ENCODE data around the gene NUBP2. TPM values are rescaled to one million over a fixed set of nuclear protein-coding genes. Genes with fewer than 3 reads are reported as not detected.

NUBP2 gene
- total and polyA plus RNA-seq, 10 of the 15 experiments (the other 5 are each of a cell fraction or from before 2014, with no cell fraction given), result 1.9 to 129 (median 51.7) TPM

DNA sequence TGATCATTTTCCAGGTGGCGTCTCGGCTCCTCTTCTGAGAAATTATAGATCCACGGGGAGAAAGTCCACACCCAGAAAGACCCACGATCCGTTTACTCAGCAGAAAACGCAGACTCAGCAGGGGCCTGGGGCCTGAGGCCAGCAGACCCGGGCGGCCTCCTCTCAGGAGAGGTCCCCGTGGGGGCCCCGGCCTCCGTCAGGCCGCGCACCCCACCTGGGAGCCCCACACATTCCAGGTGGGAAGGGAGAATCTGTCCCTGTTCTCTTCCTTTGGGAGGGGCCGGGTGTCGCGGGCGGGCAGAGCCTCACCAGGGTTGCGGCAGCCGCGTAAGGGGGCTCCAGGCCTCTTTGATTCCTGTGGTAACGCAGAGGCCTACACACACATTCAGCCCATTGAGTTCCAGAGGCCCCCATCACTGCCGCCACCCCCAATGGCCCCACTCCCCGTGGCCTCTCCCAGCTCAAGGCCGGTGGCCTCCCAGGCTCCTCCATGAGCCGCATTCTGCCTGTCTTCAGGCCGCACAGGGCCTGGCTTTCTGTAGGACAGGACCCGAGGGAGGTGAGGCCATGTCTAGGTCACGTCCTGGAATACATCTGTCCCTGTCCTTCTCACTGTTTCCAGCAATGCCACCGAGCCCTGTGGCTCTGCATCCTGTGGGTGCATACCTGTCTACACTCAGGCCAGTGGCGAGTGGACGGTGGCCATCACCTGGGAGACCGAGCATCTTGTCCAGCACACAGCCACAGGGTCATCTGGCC lies 12.3 kb downstream of the NUBP2 start:
- in situ Hi-C loops (cut with MboI), result no loop called here
- no TSS peak for BruUV-seq (replicated peaks)
- no peak for DNase-seq (ENCODE audit: low read depth, low spot score)
- TF ChIP-seq CHD4 (IDR thresholded peaks at IDR 0.05) (no peak), ZNF592 (IDR thresholded peaks at IDR 0.05) (no peak), SMAD5 (IDR thresholded peaks at IDR 0.05; ENCODE audit: low read depth) (no peak), HCFC1 (IDR thresholded peaks at IDR 0.05; ENCODE audit: low read length) (no peak), SIN3A (IDR thresholded peaks at IDR 0.05; ENCODE audit: low read depth, low read length) (no peak), LARP7 (IDR thresholded peaks at IDR 0.05) (no peak), ZNF622 (IDR thresholded peaks at IDR 0.05) (no peak), ZNF217 (IDR thresholded peaks at IDR 0.05) (no peak)
- TF ChIP-seq, protein P1, sequence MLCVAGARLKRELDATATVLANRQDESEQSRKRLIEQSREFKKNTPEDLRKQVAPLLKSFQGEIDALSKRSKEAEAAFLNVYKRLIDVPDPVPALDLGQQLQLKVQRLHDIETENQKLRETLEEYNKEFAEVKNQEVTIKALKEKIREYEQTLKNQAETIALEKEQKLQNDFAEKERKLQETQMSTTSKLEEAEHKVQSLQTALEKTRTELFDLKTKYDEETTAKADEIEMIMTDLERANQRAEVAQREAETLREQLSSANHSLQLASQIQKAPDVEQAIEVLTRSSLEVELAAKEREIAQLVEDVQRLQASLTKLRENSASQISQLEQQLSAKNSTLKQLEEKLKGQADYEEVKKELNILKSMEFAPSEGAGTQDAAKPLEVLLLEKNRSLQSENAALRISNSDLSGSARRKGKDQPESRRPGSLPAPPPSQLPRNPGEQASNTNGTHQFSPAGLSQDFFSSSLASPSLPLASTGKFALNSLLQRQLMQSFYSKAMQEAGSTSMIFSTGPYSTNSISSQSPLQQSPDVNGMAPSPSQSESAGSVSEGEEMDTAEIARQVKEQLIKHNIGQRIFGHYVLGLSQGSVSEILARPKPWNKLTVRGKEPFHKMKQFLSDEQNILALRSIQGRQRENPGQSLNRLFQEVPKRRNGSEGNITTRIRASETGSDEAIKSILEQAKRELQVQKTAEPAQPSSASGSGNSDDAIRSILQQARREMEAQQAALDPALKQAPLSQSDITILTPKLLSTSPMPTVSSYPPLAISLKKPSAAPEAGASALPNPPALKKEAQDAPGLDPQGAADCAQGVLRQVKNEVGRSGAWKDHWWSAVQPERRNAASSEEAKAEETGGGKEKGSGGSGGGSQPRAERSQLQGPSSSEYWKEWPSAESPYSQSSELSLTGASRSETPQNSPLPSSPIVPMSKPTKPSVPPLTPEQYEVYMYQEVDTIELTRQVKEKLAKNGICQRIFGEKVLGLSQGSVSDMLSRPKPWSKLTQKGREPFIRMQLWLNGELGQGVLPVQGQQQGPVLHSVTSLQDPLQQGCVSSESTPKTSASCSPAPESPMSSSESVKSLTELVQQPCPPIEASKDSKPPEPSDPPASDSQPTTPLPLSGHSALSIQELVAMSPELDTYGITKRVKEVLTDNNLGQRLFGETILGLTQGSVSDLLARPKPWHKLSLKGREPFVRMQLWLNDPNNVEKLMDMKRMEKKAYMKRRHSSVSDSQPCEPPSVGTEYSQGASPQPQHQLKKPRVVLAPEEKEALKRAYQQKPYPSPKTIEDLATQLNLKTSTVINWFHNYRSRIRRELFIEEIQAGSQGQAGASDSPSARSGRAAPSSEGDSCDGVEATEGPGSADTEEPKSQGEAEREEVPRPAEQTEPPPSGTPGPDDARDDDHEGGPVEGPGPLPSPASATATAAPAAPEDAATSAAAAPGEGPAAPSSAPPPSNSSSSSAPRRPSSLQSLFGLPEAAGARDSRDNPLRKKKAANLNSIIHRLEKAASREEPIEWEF (IDR thresholded peaks at IDR 0.05; ENCODE audit: insufficient replicate concordance, low read depth, low read length), result no peak
- TF ChIP-seq, protein P2, sequence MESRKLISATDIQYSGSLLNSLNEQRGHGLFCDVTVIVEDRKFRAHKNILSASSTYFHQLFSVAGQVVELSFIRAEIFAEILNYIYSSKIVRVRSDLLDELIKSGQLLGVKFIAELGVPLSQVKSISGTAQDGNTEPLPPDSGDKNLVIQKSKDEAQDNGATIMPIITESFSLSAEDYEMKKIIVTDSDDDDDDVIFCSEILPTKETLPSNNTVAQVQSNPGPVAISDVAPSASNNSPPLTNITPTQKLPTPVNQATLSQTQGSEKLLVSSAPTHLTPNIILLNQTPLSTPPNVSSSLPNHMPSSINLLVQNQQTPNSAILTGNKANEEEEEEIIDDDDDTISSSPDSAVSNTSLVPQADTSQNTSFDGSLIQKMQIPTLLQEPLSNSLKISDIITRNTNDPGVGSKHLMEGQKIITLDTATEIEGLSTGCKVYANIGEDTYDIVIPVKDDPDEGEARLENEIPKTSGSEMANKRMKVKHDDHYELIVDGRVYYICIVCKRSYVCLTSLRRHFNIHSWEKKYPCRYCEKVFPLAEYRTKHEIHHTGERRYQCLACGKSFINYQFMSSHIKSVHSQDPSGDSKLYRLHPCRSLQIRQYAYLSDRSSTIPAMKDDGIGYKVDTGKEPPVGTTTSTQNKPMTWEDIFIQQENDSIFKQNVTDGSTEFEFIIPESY (IDR thresholded peaks at IDR 0.05), result no peak

More for the DNA sequence above, 12.3 kb downstream of the NUBP2 start:
- H3K4me2 ChIP-seq (ENCODE audit: control insufficient read depth, insufficient read depth), result no peak overlapping the region
- H3K27ac ChIP-seq (ENCODE audit: control insufficient read depth, insufficient read depth), result no peak overlapping the region
- H3K4me1 ChIP-seq (ENCODE audit: control insufficient read depth, insufficient read depth, low read length), result no peaks in the 10 kb centered on the region
- ChIA-PET CTCF (no interaction called here), RAD21 (ENCODE audit: unreplicated experiment) (no interaction called here), SMC1A (ENCODE audit: uncharacterized antibody, unreplicated experiment) (no interaction called here), POLR2A (no interaction called here)
- H2AFZ ChIP-seq (ENCODE audit: control insufficient read depth, low read depth, low read length), result no peak overlapping the region
- no peaks in the 10 kb centered on the region for H3K27me3 ChIP-seq (replicated peaks in 1 of 2; ENCODE audit: control insufficient read depth in 2 of 2, insufficient read depth in 2 of 2, low read length in 1 of 2)
- FAIRE-seq (no peak), ATAC-seq (no peak)
- H3K9ac ChIP-seq (ENCODE audit: control insufficient read depth, insufficient read depth, low read length), result no peak overlapping the region
- H3K9me3 ChIP-seq (replicated peaks; ENCODE audit: control insufficient read depth, insufficient read depth, low read length), result peaks cover 2% of the 10 kb centered on the region; the same call in 1 of the 3 replicates
- WGBS (ENCODE audit: insufficient coverage, insufficient replicate concordance, low lambda C conversion rate, missing lambda C conversion rate), result 87% methylated on average over 27 of the region's 32 CpGs
- no peak overlapping the region for H3K4me3 ChIP-seq
- H3K36me3 ChIP-seq (ENCODE audit: control insufficient read depth in 2 of 2, insufficient read depth in 2 of 2, low read length in 1 of 2), result peaks cover 0 to 7% of the 10 kb centered on the region in 2 experiments; a peak in 2 of 4 replicates
- no peaks in the 10 kb centered on the region for H3K79me2 ChIP-seq (ENCODE audit: control insufficient read depth, insufficient read depth, low read length)
- intact Hi-C loops (cut with micrococcal nuclease; ENCODE audit: unreplicated experiment), result no loop called here
- H4K20me1 ChIP-seq (ENCODE audit: control insufficient read depth, insufficient read depth), result no peaks in the 10 kb centered on the region
